NCI-H1417 treated with DMSO at 0.1 percent for 48 hours (cell line): ENCODE data around the gene CDH11.

Source experiments
- DNase-seq: peaks from one replicate; lab custom pipeline; 2025; lab: John Stamatoyannopoulos, UW

CDH11 gene

GRCh38 chr16:65121870-65122723 is at the start of gene CDH11:
CDH11 (minus strand) TSS chr16:65122063; CDS start chr16:65004869, 117,194 bp downstream.
- DNase-seq = no peak

GRCh38 chr16:65154321-65154720 is 32.5 kb upstream of the CDH11 start:
- no peak for DNase-seq

GRCh38 chr16:65153365-65154105 is 31.7 kb upstream of the CDH11 start:
- DNase-seq = no peak

GRCh38 chr16:65148804-65149203 is 26.9 kb upstream of the CDH11 start:
- DNase-seq = no peak

GRCh38 chr16:65142276-65142675 is 20.4 kb upstream of the CDH11 start:
- no peak for DNase-seq

- DNase-seq = no peak
Measured at GRCh38 chr16:65136681-65137080, 14.8 kb upstream of the CDH11 start.

GRCh38 chr16:65126845-65127624 is 5.2 kb upstream of the CDH11 start:
- DNase-seq = no peak

- no peak for DNase-seq
Measured at GRCh38 chr16:65125871-65126270, 4.0 kb upstream of the CDH11 start.

GRCh38 chr16:65125322-65125721 is 3.5 kb upstream of the CDH11 start:
- no peak for DNase-seq

- DNase-seq = no peak
Measured at GRCh38 chr16:65124596-65124995, 2.7 kb upstream of the CDH11 start.

GRCh38 chr16:65124212-65124548 is 2.3 kb upstream of the CDH11 start:
- DNase-seq = no peak

GRCh38 chr16:65123396-65124211 is 1.7 kb upstream of the CDH11 start:
- DNase-seq = no peak

GRCh38 chr16:65122724-65123395 is 997 bp upstream of the CDH11 start:
- DNase-seq = no peak

- no peak for DNase-seq
Measured at GRCh38 chr16:65120831-65121721, 787 bp downstream of the CDH11 start.

- no peak for DNase-seq
Measured at GRCh38 chr16:65120461-65120830, 1.4 kb downstream of the CDH11 start.

- no peak for DNase-seq
Measured at GRCh38 chr16:65119901-65120401, 1.9 kb downstream of the CDH11 start.

GRCh38 chr16:65119435-65119834 is 2.4 kb downstream of the CDH11 start:
- DNase-seq = no peak

- DNase-seq = no peak
Measured at GRCh38 chr16:65118871-65119270, 3.0 kb downstream of the CDH11 start.

GRCh38 chr16:65117811-65118448 is 3.9 kb downstream of the CDH11 start:
- no peak for DNase-seq
